Endothelial cell of umbilical vein (primary cell): ENCODE results near the gene PDE8B. TPM values are rescaled to one million over a fixed set of nuclear protein-coding genes. Genes with fewer than 3 reads are reported as not detected.

Source experiments
- BruUV-seq: library from RNA; stranded (reverse); fragments of 400-500 nt; replicated peaks from 2 replicates; lab custom pipeline; 2021; lab: Mats Ljungman, UMichigan
- CTCF ChIA-PET: fragments of 300-600, 350-600 bp; sonication (Branson Sonifier 250); formaldehyde crosslinking; loops from one replicate; lab custom pipeline; 2021; ENCODE audit warnings: antibody characterized with exemption, inconsistent platforms; lab: Charles Lee
- POLR2A ChIA-PET: fragments of 300-600, 350-600 bp; sonication (Branson Sonifier 250); formaldehyde crosslinking; loops from one replicate; lab custom pipeline; 2021; ENCODE audit warnings: antibody characterized with exemption, inconsistent platforms; lab: Charles Lee
- DNase-seq: peaks from one replicate; pipeline ENCODE4 v3.0.0-alpha.2; 2011; ENCODE audit warnings: low read depth, low spot score
- FAIRE-seq: peaks from 2 replicates; lab custom pipeline; 2011; peaks lifted over from hg19 to GRCh38; lab: Jason Lieb, UNC
- H2AFZ ChIP-seq: 2 replicates; pipeline ENCODE4 v1.6.0; 2012; ENCODE audit warnings: low read depth, low read length, control low read depth, inconsistent platforms
- H3K27ac ChIP-seq: 2 replicates; pipeline ENCODE4 v1.5.1; 2011; ENCODE audit warnings: low read depth, mild to moderate bottlenecking, control low read depth, low read length, moderate library complexity; ENCODE audit not compliant: insufficient read depth
- H3K27me3 ChIP-seq, 2 experiments: 2 replicates each; pipeline versions ENCODE4 v1.6.0 to v1.6.1; 2011; ENCODE audit warnings: low read length in 2 of 2, mixed read lengths in 1 of 2; ENCODE audit not compliant: control insufficient read depth in 2 of 2, insufficient read depth in 2 of 2
- H3K36me3 ChIP-seq, 2 experiments: 2 replicates in 1 of 2; 3 replicates in 1 of 2; pipeline ENCODE4 v1.5.1; 2011; ENCODE audit warnings: low read length in 2 of 2, mild to moderate bottlenecking in 1 of 2, moderate library complexity in 1 of 2; ENCODE audit not compliant: control insufficient read depth in 2 of 2, insufficient read depth in 2 of 2; ENCODE audit errors: extremely low read depth in 1 of 2
- H3K4me1 ChIP-seq: 3 replicates; pipeline ENCODE4 v1.5.1; 2011; ENCODE audit warnings: mild to moderate bottlenecking, low read length; ENCODE audit not compliant: control insufficient read depth, insufficient read depth; ENCODE audit errors: extremely low read depth
- H3K4me2 ChIP-seq: 2 replicates; pipeline ENCODE4 v1.6.1; 2011; ENCODE audit warnings: low read length, control low read depth, mixed read lengths; ENCODE audit not compliant: insufficient read depth
- H3K4me3 ChIP-seq, 3 experiments: fragments of 200-600 bp in 1 of 3; sonication (generic), shearing (Covaris generic) in 1 of 3; replicated peaks in 1 of 3; 2 replicates each; pipeline ENCODE4 v1.5.1; 2011 to 2016; ENCODE audit warnings: control low read depth in 3 of 3, low read length in 3 of 3, mild to moderate bottlenecking in 2 of 3, inconsistent platforms in 1 of 3, low read depth in 1 of 3, moderate library complexity in 1 of 3; ENCODE audit not compliant: insufficient read depth in 1 of 3
- H3K79me2 ChIP-seq: 2 replicates; pipeline ENCODE4 v1.6.0; 2012; ENCODE audit warnings: low read length, inconsistent platforms; ENCODE audit not compliant: control insufficient read depth, insufficient read depth
- H3K9ac ChIP-seq: replicated peaks from 2 replicates; pipeline ENCODE3; 2011; ENCODE audit warnings: low read length, control low read depth; ENCODE audit not compliant: insufficient read depth; ENCODE audit errors: extremely low read depth
- H3K9me1 ChIP-seq: replicated peaks from 3 replicates; pipeline ENCODE4 v1.6.0; 2011; ENCODE audit warnings: mild to moderate bottlenecking, low read length; ENCODE audit not compliant: control insufficient read depth, insufficient read depth; ENCODE audit errors: extremely low read depth
- H3K9me3 ChIP-seq: replicated peaks from 2 replicates; pipeline ENCODE4 v1.5.1; 2012; ENCODE audit warnings: low read length, inconsistent platforms; ENCODE audit not compliant: control insufficient read depth, insufficient read depth
- H4K20me1 ChIP-seq: replicated peaks from 2 replicates; pipeline ENCODE3; 2011; ENCODE audit warnings: mild to moderate bottlenecking, low read length; ENCODE audit not compliant: control insufficient read depth, insufficient read depth; ENCODE audit errors: extremely low read depth
- CTCF ChIP-seq, 2 donors: IDR thresholded peaks; 1 replicate in 1 of 2; 2 replicates in 1 of 2; pipeline ENCODE4 v1.5.1; 2011; ENCODE audit warnings: low read length in 2 of 2, mild to moderate bottlenecking in 2 of 2, moderate library complexity in 2 of 2, control low read depth in 1 of 2, inconsistent platforms in 1 of 2, low read depth in 1 of 2; ENCODE audit not compliant: insufficient read depth in 1 of 2; ENCODE audit errors: extremely low read depth in 1 of 2
- EZH2 ChIP-seq: IDR thresholded peaks from 2 replicates; pipeline ENCODE4 v1.6.1; 2012; ENCODE audit warnings: borderline replicate concordance, low read depth, mild to moderate bottlenecking, moderate library complexity, low read length, inconsistent platforms; ENCODE audit not compliant: severe bottlenecking
- FOS ChIP-seq: IDR thresholded peaks from 2 replicates; pipeline ENCODE4 v1.6.1; 2011; ENCODE audit warnings: mild to moderate bottlenecking, low read length, moderate library complexity, borderline replicate concordance; ENCODE audit not compliant: insufficient read depth
- GATA2 ChIP-seq: IDR thresholded peaks from 2 replicates; pipeline ENCODE4 v1.7.0; 2011; ENCODE audit warnings: low read depth, mild to moderate bottlenecking, moderate library complexity, mixed read lengths, low read length; ENCODE audit not compliant: insufficient read length, insufficient read depth
- JUN ChIP-seq: IDR thresholded peaks from 2 replicates; pipeline ENCODE4 v1.6.1; 2011; ENCODE audit warnings: borderline replicate concordance, low read depth; ENCODE audit not compliant: insufficient read length, insufficient read depth
- MAX ChIP-seq: IDR thresholded peaks from 2 replicates; pipeline ENCODE4 v1.6.1; 2011; ENCODE audit not compliant: insufficient read depth, insufficient read length
- MYC ChIP-seq: IDR thresholded peaks from one replicate; pipeline ENCODE4 v1.6.1; 2011; ENCODE audit warnings: mild to moderate bottlenecking, low read depth, low read length
- POLR2A ChIP-seq: IDR thresholded peaks from 2 replicates; pipeline ENCODE4 v1.6.1; 2012; ENCODE audit warnings: low read depth, mild to moderate bottlenecking, control low read depth, low read length
- POLR2AphosphoS5 ChIP-seq: IDR thresholded peaks from 2 replicates; pipeline ENCODE4 v1.6.1; 2012; ENCODE audit warnings: low read depth, mild to moderate bottlenecking, control low read depth, low read length, moderate library complexity; ENCODE audit not compliant: insufficient read depth
- dilution Hi-C: fragments of 300-500 bp; cut with MboI; formaldehyde crosslinking; loops from one replicate; pipeline ENCODE4 v1.15.0; 2019; ENCODE audit warnings: low sequenced_read_pairs; ENCODE audit not compliant: extremely low pct_ligation_motif_present
- intact Hi-C: fragments of 100-400 bp; cut with micrococcal nuclease; formaldehyde crosslinking; loops from one replicate; pipeline ENCODE4 v1.10.0; 2022
- polyA plus RNA-seq, 4 experiments: library from polyadenylated mRNA; depleted of rRNA in 3 of 4; stranded (reverse) in 3 of 4; unstranded in 1 of 4; fragments of >200 nt; gene quantifications; 2 replicates each; pipeline versions ENCODE4 v1.2.1 to v1.2.3, GENCODE V29; 2011 to 2012; ENCODE audit warnings: missing spikeins in 1 of 4
- total RNA-seq: library from RNA; stranded (reverse); gene quantifications from 2 replicates; pipeline ENCODE4 v1.2.3, GENCODE V29; 2021

The PDE8B gene
- total and polyA plus RNA-seq, 2 donors (not counting 3 experiments of a cell fraction or from before 2014, with no cell fraction given), result not detected

GRCh38 chr5:77449277-77449676 is 238.8 kb downstream of the PDE8B start:
- Histone ChIP-seq H3K4me3 (no peak overlapping the region), H2AFZ (no peak overlapping the region), H3K4me2 (no peak overlapping the region), H3K9me1 (no peaks in the 10 kb centered on the region), H3K9me3 (no peaks in the 10 kb centered on the region), H3K36me3 (no peaks in the 10 kb centered on the region), H3K27ac (no peak overlapping the region), H3K9ac (no peak overlapping the region), H3K27me3 (no peaks in the 10 kb centered on the region), H3K79me2 (no peaks in the 10 kb centered on the region), H3K4me1 (no peaks in the 10 kb centered on the region), H4K20me1 (no peaks in the 10 kb centered on the region)
- TF ChIP-seq POLR2AphosphoS5, result no peak
- no peak for TF ChIP-seq CTCF (IDR thresholded peaks at IDR 0.05; ENCODE audit: extremely low read depth in 1 of 2, insufficient read depth in 1 of 2, low read depth in 1 of 2, low read length in 2 of 2)
- TF ChIP-seq POLR2A, result no peak
- no peak for TF ChIP-seq FOS
- TF ChIP-seq GATA2, result no peak
- TF ChIP-seq JUN, result no peak
- TF ChIP-seq EZH2, result no peak
- no peak for TF ChIP-seq MAX
- TF ChIP-seq MYC, result no peak
- POLR2A ChIA-PET, result no interaction called here
- no TSS peak for BruUV-seq
- no peak for DNase-seq
- CTCF ChIA-PET, result no interaction called here
- FAIRE-seq, result no peak
- intact Hi-C loops (no loop called here), dilution Hi-C loops (no loop called here)
